ENCODE measurements around the gene TMEM26.

The TMEM26 gene

GRCh38 chr10:61463035-61463909 lies 10.1 kb upstream of the TMEM26 start (continued):
- peak; percentile 50; the same call in 1 of the 2 replicates for TF ChIP-seq PRDM6 (tag by site-specific recombination; IDR thresholded peaks at IDR 0.05)
- TF ChIP-seq ZNF518A (tag by site-specific recombination; conservative IDR thresholded peaks at IDR 0.05; ENCODE audit: low read depth): no peak

- TF ChIP-seq PRDM1 (tag by site-specific recombination; IDR thresholded peaks at IDR 0.05) (no peak), ZBTB8A (tag by site-specific recombination; IDR thresholded peaks at IDR 0.05) (no peak), ZBTB48 (tag by site-specific recombination; IDR thresholded peaks at IDR 0.05) (no peak), ZNF747 (tag by site-specific recombination; IDR thresholded peaks at IDR 0.05) (no peak), ZNF677 (tag by site-specific recombination; IDR thresholded peaks at IDR 0.05) (no peak), ZBTB44 (tag by site-specific recombination; IDR thresholded peaks at IDR 0.05) (no peak), ZNF510 (tag by site-specific recombination; IDR thresholded peaks at IDR 0.05; ENCODE audit: insufficient replicate concordance) (no peak), KLF16 (tag by site-specific recombination; IDR thresholded peaks at IDR 0.05) (no peak), ZSCAN30 (tag by site-specific recombination; IDR thresholded peaks at IDR 0.05) (no peak), ZBTB49 (tag by site-specific recombination; IDR thresholded peaks at IDR 0.05; ENCODE audit: low read depth) (no peak)
- H3K27ac ChIP-seq (ENCODE audit: extremely low read depth, low read depth, low read length): no peak overlapping the region
- no peaks in the 10 kb centered on the region for H3K36me3 ChIP-seq (ENCODE audit: control insufficient read depth in 2 of 2, insufficient read depth in 1 of 2, low read length in 2 of 2)
- H3K4me1 ChIP-seq (ENCODE audit: control insufficient read depth, insufficient read depth, low read length): no peaks in the 10 kb centered on the region
- H3K9me3 ChIP-seq (ENCODE audit: control insufficient read depth, insufficient read depth, low read depth, low read length): no peaks in the 10 kb centered on the region
- ChIA-PET CTCF (no interaction called here), POLR2A (no interaction called here)
- no peak overlapping the region for H3K4me3 ChIP-seq (ENCODE audit: low read depth, low read length)
Observed at GRCh38 chr10:61460835-61461234, 7.7 kb upstream of the TMEM26 start.
